ENCODE data around the gene TMPRSS5.

The TMPRSS5 gene

DNA sequence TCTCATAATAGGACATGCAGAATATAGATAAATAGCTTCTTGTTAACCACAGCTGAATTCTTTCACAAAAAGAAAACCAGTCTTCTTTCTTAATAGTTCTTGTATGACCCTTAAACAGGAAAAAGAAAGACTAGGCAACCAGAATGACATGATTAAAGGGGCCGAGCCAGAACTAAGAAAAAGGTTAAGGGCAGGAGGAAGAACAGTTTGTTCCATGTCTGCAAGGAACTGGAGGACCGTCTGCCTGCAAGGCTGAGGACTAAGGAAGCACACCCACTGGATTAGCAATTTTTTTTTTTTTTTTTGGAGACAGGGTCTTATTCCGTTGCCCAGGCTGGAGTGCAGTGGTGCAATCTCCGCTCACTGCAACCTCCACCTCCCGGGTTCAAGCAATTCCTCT lies 26.0 kb upstream of the TMPRSS5 start:
- H3F3A ChIP-seq (ENCODE audit: control insufficient read depth, insufficient read depth), result no peaks in the 10 kb centered on the region
- no peaks in the 10 kb centered on the region for H4K20me1 ChIP-seq (ENCODE audit: control insufficient read depth, insufficient read depth, low read depth, low read length)

DNA sequence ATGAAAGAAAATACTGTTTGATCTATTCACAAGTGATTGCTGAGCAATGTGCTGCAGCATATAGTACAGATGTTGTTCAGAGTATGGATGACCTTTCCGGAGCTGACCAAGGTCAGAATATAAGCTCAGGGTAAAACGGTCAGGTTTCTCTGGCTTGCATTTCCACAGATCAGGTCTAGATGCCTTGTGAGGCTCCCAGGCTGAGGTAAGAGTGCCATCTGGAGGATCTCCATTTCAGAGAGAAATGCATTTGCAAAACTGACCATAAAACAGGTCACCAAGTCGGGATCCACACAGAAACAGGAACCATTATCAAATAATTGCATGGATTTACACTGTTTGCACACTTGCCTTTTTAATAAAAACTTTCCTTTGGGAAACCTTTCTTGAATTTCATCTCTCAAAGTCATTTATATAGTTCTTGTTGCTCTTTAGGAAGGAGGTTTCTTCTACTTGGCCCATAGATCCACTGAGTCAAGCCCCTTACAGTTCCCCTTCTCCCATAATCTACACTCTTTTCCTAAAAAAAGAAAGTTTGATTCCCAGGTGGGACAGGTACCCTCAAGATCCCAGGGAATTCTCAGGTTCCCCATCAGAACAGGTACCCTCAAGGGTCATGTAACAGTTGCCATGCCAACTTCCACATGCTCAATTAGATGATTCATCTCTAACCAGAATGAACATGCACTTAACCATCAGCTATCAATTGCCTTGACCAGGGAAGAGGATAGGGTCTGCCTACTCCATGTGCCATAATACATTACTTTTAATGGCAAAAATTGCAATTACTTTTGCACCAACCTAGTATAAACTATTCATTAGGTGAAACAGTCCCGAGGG lies 25.0 kb upstream of the TMPRSS5 start:
- Histone ChIP-seq H3K4me1 (ENCODE audit: control insufficient read depth, low read length) (no peaks in the 10 kb centered on the region), H3K79me2 (ENCODE audit: control insufficient read depth, low read length) (no peaks in the 10 kb centered on the region), H3F3A (ENCODE audit: control insufficient read depth, insufficient read depth) (no peaks in the 10 kb centered on the region), H3K4me2 (ENCODE audit: low read length) (no peak overlapping the region), H3K36me3 (ENCODE audit: control insufficient read depth, low read length) (peaks cover 30% of the 10 kb centered on the region), H3K4me3 (ENCODE audit: low read length) (no peak overlapping the region), H3K9me2 (replicated peaks; ENCODE audit: control insufficient read depth, low read length) (no peaks in the 10 kb centered on the region), H3K27ac (ENCODE audit: low read depth, low read length) (no peak overlapping the region), H4K20me1 (ENCODE audit: control insufficient read depth, insufficient read depth, low read depth, low read length) (no peaks in the 10 kb centered on the region), H3K27me3 (ENCODE audit: control insufficient read depth, low read length) (no peaks in the 10 kb centered on the region), H3K9me3 (ENCODE audit: control insufficient read depth, insufficient read depth, low read length) (no peaks in the 10 kb centered on the region)
- no peak for TF ChIP-seq EZH2phosphoT487 (IDR thresholded peaks at IDR 0.05; ENCODE audit: borderline replicate concordance, low read length)
- TF ChIP-seq, protein P1, sequence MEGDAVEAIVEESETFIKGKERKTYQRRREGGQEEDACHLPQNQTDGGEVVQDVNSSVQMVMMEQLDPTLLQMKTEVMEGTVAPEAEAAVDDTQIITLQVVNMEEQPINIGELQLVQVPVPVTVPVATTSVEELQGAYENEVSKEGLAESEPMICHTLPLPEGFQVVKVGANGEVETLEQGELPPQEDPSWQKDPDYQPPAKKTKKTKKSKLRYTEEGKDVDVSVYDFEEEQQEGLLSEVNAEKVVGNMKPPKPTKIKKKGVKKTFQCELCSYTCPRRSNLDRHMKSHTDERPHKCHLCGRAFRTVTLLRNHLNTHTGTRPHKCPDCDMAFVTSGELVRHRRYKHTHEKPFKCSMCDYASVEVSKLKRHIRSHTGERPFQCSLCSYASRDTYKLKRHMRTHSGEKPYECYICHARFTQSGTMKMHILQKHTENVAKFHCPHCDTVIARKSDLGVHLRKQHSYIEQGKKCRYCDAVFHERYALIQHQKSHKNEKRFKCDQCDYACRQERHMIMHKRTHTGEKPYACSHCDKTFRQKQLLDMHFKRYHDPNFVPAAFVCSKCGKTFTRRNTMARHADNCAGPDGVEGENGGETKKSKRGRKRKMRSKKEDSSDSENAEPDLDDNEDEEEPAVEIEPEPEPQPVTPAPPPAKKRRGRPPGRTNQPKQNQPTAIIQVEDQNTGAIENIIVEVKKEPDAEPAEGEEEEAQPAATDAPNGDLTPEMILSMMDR (IDR thresholded peaks at IDR 0.05; ENCODE audit: low read depth, low read length, poor library complexity, severe bottlenecking), result peak; percentile 10

More for the DNA sequence above, 26.0 kb upstream of the TMPRSS5 start:
- Histone ChIP-seq H3K4me2 (ENCODE audit: low read length) (no peak overlapping the region), H3K4me3 (ENCODE audit: low read length) (no peak overlapping the region), H3K4me1 (ENCODE audit: control insufficient read depth, low read length) (no peaks in the 10 kb centered on the region), H3K9me3 (ENCODE audit: control insufficient read depth, insufficient read depth, low read length) (no peaks in the 10 kb centered on the region), H3K79me2 (ENCODE audit: control insufficient read depth, low read length) (no peaks in the 10 kb centered on the region), H3K27ac (ENCODE audit: low read depth, low read length) (no peak overlapping the region), H3K27me3 (ENCODE audit: control insufficient read depth, low read length) (no peaks in the 10 kb centered on the region), H3K9me2 (replicated peaks; ENCODE audit: control insufficient read depth, low read length) (no peaks in the 10 kb centered on the region), H3K36me3 (ENCODE audit: control insufficient read depth, low read length) (peaks cover 40% of the 10 kb centered on the region)
- TF ChIP-seq EZH2phosphoT487 (IDR thresholded peaks at IDR 0.05; ENCODE audit: borderline replicate concordance, low read length), result no peak
- TF ChIP-seq, protein P1 (IDR thresholded peaks at IDR 0.05; ENCODE audit: low read depth, low read length, poor library complexity, severe bottlenecking), result no peak

DNA sequence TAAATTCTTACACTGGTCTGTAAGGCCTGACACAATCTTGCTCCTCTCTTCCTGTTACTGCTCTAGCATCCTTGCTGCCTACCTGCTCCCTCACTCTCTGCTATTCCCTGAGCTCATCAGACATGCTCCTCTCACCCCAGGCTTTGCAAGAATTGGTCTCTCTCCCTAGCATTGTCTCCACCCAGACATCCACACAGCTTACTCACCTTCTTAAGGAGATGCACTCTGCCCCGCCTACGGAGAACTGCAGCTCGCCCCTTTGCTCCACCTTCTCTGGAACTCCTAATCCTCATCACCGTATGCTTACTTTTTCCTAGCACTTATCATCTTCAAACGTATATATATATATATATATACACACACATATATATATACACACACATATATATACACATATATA lies 23.3 kb upstream of the TMPRSS5 start:
- Histone ChIP-seq H3K27ac (ENCODE audit: low read depth, low read length) (no peak overlapping the region), H3K9me2 (replicated peaks; ENCODE audit: control insufficient read depth, low read length) (no peaks in the 10 kb centered on the region), H3K4me2 (ENCODE audit: low read length) (no peak overlapping the region), H4K20me1 (ENCODE audit: control insufficient read depth, insufficient read depth, low read depth, low read length) (no peaks in the 10 kb centered on the region), H3K79me2 (ENCODE audit: control insufficient read depth, low read length) (no peaks in the 10 kb centered on the region), H3K27me3 (ENCODE audit: control insufficient read depth, low read length) (no peaks in the 10 kb centered on the region), H3F3A (ENCODE audit: control insufficient read depth, insufficient read depth) (no peaks in the 10 kb centered on the region), H3K9me3 (ENCODE audit: control insufficient read depth, insufficient read depth, low read length) (no peaks in the 10 kb centered on the region), H3K4me1 (ENCODE audit: control insufficient read depth, low read length) (peaks cover 6% of the 10 kb centered on the region; the same call in 1 of the 2 replicates), H3K4me3 (ENCODE audit: low read length) (no peak overlapping the region), H3K36me3 (ENCODE audit: control insufficient read depth, low read length) (peaks cover 20% of the 10 kb centered on the region)
- TF ChIP-seq EZH2phosphoT487 (IDR thresholded peaks at IDR 0.05; ENCODE audit: borderline replicate concordance, low read length), result no peak
- TF ChIP-seq, protein P1 (IDR thresholded peaks at IDR 0.05; ENCODE audit: low read depth, low read length, poor library complexity, severe bottlenecking), result no peak
